Left lung (tissue), 10 donors: ENCODE results near the gene PSMD13. TPM values are rescaled to one million over a fixed set of nuclear protein-coding genes. Genes with fewer than 3 reads are reported as not detected.

Source experiments
- ATAC-seq: fragments of 200-7000 bp; cut with Tn5 transposase; one replicate; pipeline ENCODE4 v1.9.1; 2020; ENCODE audit warnings: moderate library complexity
- DNase-seq, 4 donors: peaks; one replicate each; pipeline ENCODE4 v3.0.0-alpha.2; 2013 to 2020
- H3K27ac ChIP-seq, 2 donors: fragments of 200-600 bp; sonication (generic) in 1 of 2; one replicate each; pipeline versions ENCODE4 v1.5.0 to v1.8.0; 2020 to 2021
- H3K27me3 ChIP-seq, 2 donors: fragments of 200-600 bp; sonication (generic) in 1 of 2; one replicate each; pipeline versions ENCODE4 v1.5.0 to v1.8.0; 2020 to 2021
- H3K36me3 ChIP-seq, 2 donors: fragments of 200-600 bp; sonication (generic) in 1 of 2; one replicate each; pipeline versions ENCODE4 v1.5.0 to v1.8.0; 2020 to 2021
- H3K4me1 ChIP-seq, 2 donors: fragments of 200-600 bp; one replicate each; pipeline ENCODE4 v1.8.0; 2021
- H3K4me3 ChIP-seq, 2 donors: fragments of 200-600 bp; sonication (generic) in 1 of 2; one replicate each; pipeline versions ENCODE4 v1.5.0 to v1.8.0; 2020 to 2021; ENCODE audit warnings: mild to moderate bottlenecking in 1 of 2
- H3K9me3 ChIP-seq, 2 donors: fragments of 200-600 bp; sonication (generic) in 1 of 2; one replicate each; pipeline versions ENCODE4 v1.5.0 to v1.8.0; 2020 to 2021
- intact Hi-C, 2 donors: fragments of 100-400 bp; cut with DNase I; formaldehyde crosslinking; loops; one replicate each; pipeline versions ENCODE4 v1.11.2 to v1.14.2; 2022
- polyA plus RNA-seq, 6 donors: library from polyadenylated mRNA; unstranded; fragments of 120-200 nt; gene quantifications; one replicate each; pipeline ENCODE4 v1.2.1, GENCODE V29; 2013; ENCODE audit not compliant: insufficient read length in 6 of 6
- total RNA-seq, 2 donors: library from RNA; stranded (reverse); fragmentation: NEBNext Ultra II Directional; extraction: Animal tissue kit (Norgen Biotek cat#: 25700); gene quantifications; one replicate each; pipeline ENCODE4 v1.2.1, GENCODE V29; 2021
- TF ChIP-seq, protein P1 (sequence below), 2 donors: fragments of 200-600 bp; sonication (generic) in 1 of 2; IDR thresholded peaks; one replicate each; pipeline versions ENCODE4 v1.5.0 to v1.8.0; 2021; ENCODE audit warnings: antibody characterized with exemption in 2 of 2
- donor health status: DM: no; HTN: yes; CAD: no.
- donor health status: DM: no; HTN: no; CAD: no.

Gene PSMD13
- total and polyA plus RNA-seq, 8 donors, result 78.0 to 157 (median 147) TPM

DNA sequence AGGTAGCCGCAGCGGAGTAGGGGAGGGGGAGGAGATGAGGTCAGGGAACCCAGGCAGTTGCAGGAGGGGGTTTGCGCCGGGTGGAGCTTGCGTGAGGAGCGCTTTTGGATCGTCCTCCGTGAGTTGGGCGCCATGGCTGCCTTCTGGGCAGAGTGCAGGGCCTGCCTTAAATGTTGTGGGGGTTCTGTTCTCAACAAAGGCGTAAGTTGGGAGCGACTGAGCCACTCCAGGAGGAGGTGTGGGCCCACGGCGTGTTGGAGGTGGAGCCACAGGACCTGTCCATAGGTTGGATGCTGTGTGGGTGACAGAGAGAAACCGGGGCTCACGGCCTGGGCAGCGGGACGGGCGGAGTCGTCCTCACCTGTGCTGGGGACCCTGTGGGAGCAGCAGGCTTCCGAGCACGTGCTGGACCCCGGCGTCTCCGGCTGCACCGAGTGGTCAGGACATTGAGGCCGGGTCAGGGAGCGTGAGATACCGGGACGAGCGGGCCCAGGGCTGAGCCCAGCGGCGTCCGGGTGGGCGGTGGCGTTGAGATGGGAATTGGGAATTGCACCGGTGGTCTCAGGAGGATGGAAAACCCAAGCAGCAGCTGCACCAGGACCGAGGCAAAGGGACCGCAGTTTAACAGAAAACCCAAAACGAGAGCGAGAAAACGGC is 51.2 kb downstream of the PSMD13 start:
- H3K9me3 ChIP-seq, result no peaks in the 10 kb centered on the region
- intact Hi-C loops, result no loop called here
- peak overlapping the region; percentile 0 to 77 for H3K27ac ChIP-seq
- DNase-seq (peak in 2 of 4 donors; percentile 38 to 83), ATAC-seq (peak; percentile 29)
- peaks cover 0 to 24% of the 10 kb centered on the region in 2 donors for H3K36me3 ChIP-seq
- H3K4me1 ChIP-seq, result peaks cover 4 to 24% of the 10 kb centered on the region in 2 donors
- peak overlapping the region; percentile 57 to 79 for H3K4me3 ChIP-seq
- TF ChIP-seq, protein P1, sequence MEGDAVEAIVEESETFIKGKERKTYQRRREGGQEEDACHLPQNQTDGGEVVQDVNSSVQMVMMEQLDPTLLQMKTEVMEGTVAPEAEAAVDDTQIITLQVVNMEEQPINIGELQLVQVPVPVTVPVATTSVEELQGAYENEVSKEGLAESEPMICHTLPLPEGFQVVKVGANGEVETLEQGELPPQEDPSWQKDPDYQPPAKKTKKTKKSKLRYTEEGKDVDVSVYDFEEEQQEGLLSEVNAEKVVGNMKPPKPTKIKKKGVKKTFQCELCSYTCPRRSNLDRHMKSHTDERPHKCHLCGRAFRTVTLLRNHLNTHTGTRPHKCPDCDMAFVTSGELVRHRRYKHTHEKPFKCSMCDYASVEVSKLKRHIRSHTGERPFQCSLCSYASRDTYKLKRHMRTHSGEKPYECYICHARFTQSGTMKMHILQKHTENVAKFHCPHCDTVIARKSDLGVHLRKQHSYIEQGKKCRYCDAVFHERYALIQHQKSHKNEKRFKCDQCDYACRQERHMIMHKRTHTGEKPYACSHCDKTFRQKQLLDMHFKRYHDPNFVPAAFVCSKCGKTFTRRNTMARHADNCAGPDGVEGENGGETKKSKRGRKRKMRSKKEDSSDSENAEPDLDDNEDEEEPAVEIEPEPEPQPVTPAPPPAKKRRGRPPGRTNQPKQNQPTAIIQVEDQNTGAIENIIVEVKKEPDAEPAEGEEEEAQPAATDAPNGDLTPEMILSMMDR (IDR thresholded peaks at IDR 0.05), result no peak
- peaks cover 1 to 39% of the 10 kb centered on the region in 2 donors for H3K27me3 ChIP-seq

- TF ChIP-seq, protein P1 (IDR thresholded peaks at IDR 0.05), result no peak
- ATAC-seq (peak; percentile 92), DNase-seq (peak in 3 of 4 donors; percentile 65 to 98 (median 83))
- Histone ChIP-seq H3K4me1 (peaks cover 4 to 24% of the 10 kb centered on the region in 2 donors), H3K9me3 (no peaks in the 10 kb centered on the region), H3K27ac (peak within 1 kb of the TSS; percentile 33 to 77), H3K4me3 (peak within 1 kb of the TSS; percentile 57 to 79), H3K36me3 (peaks cover 0 to 31% of the 10 kb centered on the region in 2 donors), H3K27me3 (peaks cover 0 to 31% of the 10 kb centered on the region in 2 donors)
- intact Hi-C loops, result no loop called here
Measured at GRCh38 chr11:288478-289397, 52.0 kb downstream of the PSMD13 start, which contains the start of gene PGGHG. TSS of gene PGGHG (plus strand) at chr11:289126. CDS start at chr11:289817, 691 bp downstream.

- H3K9me3 ChIP-seq, result no peaks in the 10 kb centered on the region
- H3K27ac ChIP-seq, result peak overlapping the region; percentile 33 to 77
- peak overlapping the region; percentile 24 to 79 for H3K4me3 ChIP-seq
- H3K27me3 ChIP-seq, result peaks cover 0 to 25% of the 10 kb centered on the region in 2 donors
- TF ChIP-seq, protein P1 (IDR thresholded peaks at IDR 0.05), result no peak
- H3K4me1 ChIP-seq, result peaks cover 4 to 24% of the 10 kb centered on the region in 2 donors
- H3K36me3 ChIP-seq, result peaks cover 0 to 38% of the 10 kb centered on the region in 2 donors
- DNase-seq (no peak), ATAC-seq (no peak)
- intact Hi-C loops, result no loop called here
Measured at GRCh38 chr11:289398-289711, 52.6 kb downstream of the PSMD13 start.

DNA sequence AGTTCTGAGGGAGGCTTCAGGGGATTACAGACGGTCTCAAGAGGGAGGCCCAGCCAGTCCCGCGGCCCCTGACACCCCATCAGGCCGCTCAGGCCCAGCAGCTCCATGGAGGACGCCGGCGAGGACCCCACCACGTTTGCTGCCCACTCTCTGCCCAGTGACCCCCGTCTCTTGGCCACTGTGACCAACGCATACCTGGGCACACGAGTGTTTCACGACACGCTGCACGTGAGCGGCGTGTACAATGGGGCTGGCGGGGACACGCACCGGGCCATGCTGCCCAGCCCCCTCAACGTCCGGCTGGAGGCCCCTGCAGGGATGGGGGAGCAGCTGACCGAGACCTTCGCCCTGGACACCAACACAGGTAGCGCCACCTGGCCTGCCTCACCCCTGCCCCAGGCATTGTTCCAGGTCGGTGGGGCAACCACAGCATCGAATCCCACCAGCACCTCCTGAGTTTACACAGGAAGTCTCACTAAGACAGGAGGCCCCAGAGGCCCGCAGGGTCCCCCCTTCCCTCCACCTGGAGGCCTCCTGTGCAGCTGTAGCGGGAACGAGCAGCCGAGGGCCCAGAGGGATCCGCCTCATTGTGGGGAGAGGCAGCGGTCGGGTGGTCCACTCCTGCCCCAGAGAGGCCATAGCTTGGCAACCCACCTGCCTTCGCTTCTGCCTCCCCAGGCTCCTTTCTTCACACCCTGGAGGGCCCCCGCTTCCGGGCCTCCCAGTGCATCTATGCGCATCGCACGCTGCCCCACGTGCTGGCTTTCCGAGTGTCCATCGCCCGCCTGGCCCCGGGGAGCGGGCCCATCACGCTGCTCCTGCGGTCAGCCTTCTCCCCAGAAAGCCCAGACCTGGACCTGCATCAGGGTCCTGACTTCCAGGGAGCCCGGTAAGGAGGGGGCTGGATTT is 53.2 kb downstream of the PSMD13 start:
- H3K27me3 ChIP-seq, result peaks cover 0 to 18% of the 10 kb centered on the region in 2 donors
- H3K27ac ChIP-seq, result peak overlapping the region in 1 of 2 donors; percentile 77
- ATAC-seq, result no peak
- H3K36me3 ChIP-seq, result peaks cover 0 to 44% of the 10 kb centered on the region in 2 donors
- intact Hi-C loops, result no loop called here
- peak in 2 of 4 donors; percentile 33 to 78 for DNase-seq
- no peaks in the 10 kb centered on the region for H3K9me3 ChIP-seq
- peaks cover 4 to 24% of the 10 kb centered on the region in 2 donors for H3K4me1 ChIP-seq
- TF ChIP-seq, protein P1 (IDR thresholded peaks at IDR 0.05), result no peak
- H3K4me3 ChIP-seq, result peak overlapping the region; percentile 24 to 79
